ENCODE measurements around the gene CALCOCO2. TPM values are rescaled to one million over a fixed set of nuclear protein-coding genes. Genes with fewer than 3 reads are reported as not detected.
"Not testable (repeated sequence)": the region's sequence is repeated elsewhere in the genome, so short reads cannot be mapped to it uniquely, and the experiment has no call there.

CALCOCO2 gene
- total RNA-seq, 1 donor from 2014 or later: 9.0 TPM

- no peak for DNase-seq (ENCODE audit: low spot score in 2 of 2)
- no peak for FAIRE-seq
Observed at GRCh38 chr17:48819466-48819865, 11.4 kb upstream of the CALCOCO2 start.

- not testable (repeated sequence) for DNase-seq (ENCODE audit: low spot score in 2 of 2); FAIRE-seq
Observed at GRCh38 chr17:48820936-48821335, 9.9 kb upstream of the CALCOCO2 start.

- no peak for FAIRE-seq
- no peak for DNase-seq (ENCODE audit: low spot score in 2 of 2)
Observed at GRCh38 chr17:48825446-48826381, 5.1 kb upstream of the CALCOCO2 start.

- no peak for DNase-seq (ENCODE audit: low spot score in 2 of 2)
- FAIRE-seq: no peak
Observed at GRCh38 chr17:48831549-48831883, 681 bp downstream of the CALCOCO2 start.

- FAIRE-seq: no peak
- no peak for DNase-seq (ENCODE audit: low spot score in 2 of 2)
Observed at GRCh38 chr17:48834973-48835372, 4.1 kb downstream of the CALCOCO2 start.

- DNase-seq (ENCODE audit: low spot score in 2 of 2) (no peak), FAIRE-seq (no peak)
Observed at GRCh38 chr17:48835971-48836370, 5.1 kb downstream of the CALCOCO2 start.

GRCh38 chr17:48837458-48837857 is 6.6 kb downstream of the CALCOCO2 start:
- not testable (repeated sequence) for FAIRE-seq; DNase-seq (ENCODE audit: low spot score in 2 of 2)

GRCh38 chr17:48840441-48840840 is 9.6 kb downstream of the CALCOCO2 start:
- no peak for FAIRE-seq
- no peak for DNase-seq (ENCODE audit: low spot score in 2 of 2)

GRCh38 chr17:48841395-48841831 is 10.6 kb downstream of the CALCOCO2 start:
- DNase-seq (ENCODE audit: low spot score in 2 of 2) (peak in 1 of 2 donors; percentile 36), FAIRE-seq (no peak)

GRCh38 chr17:48842746-48843145 is 11.9 kb downstream of the CALCOCO2 start:
- DNase-seq (ENCODE audit: low spot score in 2 of 2) (no peak), FAIRE-seq (no peak)

GRCh38 chr17:48843187-48843900 is 12.5 kb downstream of the CALCOCO2 start:
- no peak for FAIRE-seq
- no peak for DNase-seq (ENCODE audit: low spot score in 2 of 2)

- DNase-seq (ENCODE audit: low spot score in 2 of 2) (no peak), FAIRE-seq (no peak)
Observed at GRCh38 chr17:48850792-48851323, 20.0 kb downstream of the CALCOCO2 start.

GRCh38 chr17:48854774-48855476 is 24.1 kb downstream of the CALCOCO2 start:
- FAIRE-seq: no peak
- no peak for DNase-seq (ENCODE audit: low spot score in 2 of 2)

GRCh38 chr17:48856122-48856821 is 25.4 kb downstream of the CALCOCO2 start:
- no peak for FAIRE-seq

GRCh38 chr17:48860034-48860433 is 29.2 kb downstream of the CALCOCO2 start:
- DNase-seq (ENCODE audit: low spot score in 2 of 2) (no peak), FAIRE-seq (no peak)

More at GRCh38 chr17:48856122-48856821, 25.4 kb downstream of the CALCOCO2 start:
- DNase-seq (ENCODE audit: low spot score in 2 of 2): no peak

- FAIRE-seq (no peak), DNase-seq (ENCODE audit: low spot score in 2 of 2) (no peak)
Observed at GRCh38 chr17:48860456-48860855, 29.6 kb downstream of the CALCOCO2 start.

- no peak for DNase-seq (ENCODE audit: low spot score in 2 of 2)
Observed at GRCh38 chr17:48868916-48869500, 38.2 kb downstream of the CALCOCO2 start.

GRCh38 chr17:48869821-48870318 is 39.0 kb downstream of the CALCOCO2 start:
- no peak for FAIRE-seq
- DNase-seq (ENCODE audit: low spot score in 2 of 2): no peak

More at GRCh38 chr17:48868916-48869500, 38.2 kb downstream of the CALCOCO2 start:
- no peak for FAIRE-seq

- FAIRE-seq (no peak), DNase-seq (ENCODE audit: low spot score in 2 of 2) (no peak)
Observed at GRCh38 chr17:48871035-48871550, 40.3 kb downstream of the CALCOCO2 start.

Data from frontal cortex (tissue), 4 donors.